Thyroid gland (tissue), 4 donors: ENCODE measurements around the gene DYNC1LI2. TPM values are rescaled to one million over a fixed set of nuclear protein-coding genes. Genes with fewer than 3 reads are reported as not detected.

Experiments
- DNase-seq, 2 donors: peaks; one replicate each; pipeline ENCODE4 v3.0.0-alpha.2; 2019
- H3K27ac ChIP-seq, 3 donors: fragments of 200-600 bp; sonication (generic); 1 replicate in 2 of 3; 2 replicates in 1 of 3; pipeline ENCODE4 v1.5.1; 2016 to 2019; ENCODE audit warnings: mild to moderate bottlenecking in 1 of 3, moderate library complexity in 1 of 3
- H3K27me3 ChIP-seq: fragments of 200-600 bp; sonication (generic); one replicate; pipeline ENCODE4 v1.5.1; 2019
- H3K36me3 ChIP-seq, 2 donors: fragments of 200-600 bp; sonication (generic); one replicate each; pipeline ENCODE4 v1.5.1; 2016 to 2019
- H3K4me1 ChIP-seq, 2 donors: fragments of 200-600 bp; sonication (generic); one replicate each; pipeline ENCODE4 v1.5.1; 2017 to 2019
- H3K4me3 ChIP-seq, 3 donors: fragments of 200-600 bp; sonication (generic); replicated peaks in 1 of 3; 1 replicate in 2 of 3; 2 replicates in 1 of 3; pipeline ENCODE4 v1.5.1; 2016; ENCODE audit warnings: mild to moderate bottlenecking in 1 of 3
- H3K9me3 ChIP-seq: fragments of 200-600 bp; sonication (generic); one replicate; pipeline ENCODE4 v1.5.1; 2017
- POLR2A ChIP-seq, 2 donors: fragments of 450-650 bp; IDR thresholded peaks; one replicate each; pipeline ENCODE4 v1.6.1; 2017; ENCODE audit warnings: antibody characterized with exemption in 2 of 2, mild to moderate bottlenecking in 2 of 2, moderate library complexity in 1 of 2
- WGBS, 2 donors: methylation state at CpG; one replicate each; pipeline ENCODE4 v1.1.5; 2017; 5-methylcytosine and 5-hydroxymethylcytosine counted together
- intact Hi-C: fragments of 100-400 bp; cut with DNase I; formaldehyde crosslinking; loops from one replicate; pipeline ENCODE4 v1.15.1; 2023
- total RNA-seq, 4 donors: library from RNA; depleted of rRNA; stranded (reverse); fragments of >200 nt; gene quantifications; one replicate each; pipeline ENCODE4 v1.2.3, GENCODE V29; 2016
- TF ChIP-seq, protein P1 (sequence below), 6 experiments: fragments of 200-600 bp in 3 of 6; fragments of 450-650 bp in 3 of 6; sonication (generic) in 3 of 6; IDR thresholded peaks; one replicate each; pipeline ENCODE4 v1.5.1; 2016 to 2019; ENCODE audit warnings: antibody characterized with exemption in 6 of 6, mild to moderate bottlenecking in 2 of 6, inconsistent platforms in 1 of 6, moderate library complexity in 1 of 6

The DYNC1LI2 gene
- total RNA-seq, 4 donors from 2014 or later, result 162 to 332 (median 195) TPM

DNA sequence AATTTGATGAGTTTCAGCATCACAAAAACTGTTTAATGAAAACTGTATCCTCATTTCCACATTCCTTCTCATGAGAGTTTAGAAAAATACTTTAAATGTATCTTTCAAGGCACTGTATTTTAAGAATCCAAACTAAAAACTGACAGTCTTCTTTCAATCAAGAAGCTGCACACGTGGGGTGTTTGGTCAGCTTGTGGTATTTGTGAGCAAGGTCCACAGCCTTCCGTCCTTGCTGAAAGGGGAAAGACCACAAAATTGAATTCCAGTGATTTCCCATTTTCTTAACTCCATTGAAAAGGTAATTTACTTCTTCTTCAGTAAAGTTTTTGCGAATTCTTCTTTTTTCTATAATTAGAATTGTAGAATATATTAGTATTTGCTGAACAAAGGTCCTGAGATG lies 3.4 kb upstream of the DYNC1LI2 start:
- intact Hi-C loops, result loop anchor here (5.0 kb wide), 1 partner anchor 103 kb away; no protein-coding TSS in a partner anchor
- no peaks in the 10 kb centered on the region for H3K36me3 ChIP-seq
- no peak overlapping the region for H3K27ac ChIP-seq
- WGBS, 2 donors, result 77 to 79% methylated on average over 3 of the region's 3 CpGs
- no peak for DNase-seq
- no peaks in the 10 kb centered on the region for H3K9me3 ChIP-seq
- H3K4me1 ChIP-seq, result peaks cover 14 to 21% of the 10 kb centered on the region in 2 donors
- H3K27me3 ChIP-seq, result no peaks in the 10 kb centered on the region
- no peak overlapping the region for H3K4me3 ChIP-seq
- TF ChIP-seq, protein P1, sequence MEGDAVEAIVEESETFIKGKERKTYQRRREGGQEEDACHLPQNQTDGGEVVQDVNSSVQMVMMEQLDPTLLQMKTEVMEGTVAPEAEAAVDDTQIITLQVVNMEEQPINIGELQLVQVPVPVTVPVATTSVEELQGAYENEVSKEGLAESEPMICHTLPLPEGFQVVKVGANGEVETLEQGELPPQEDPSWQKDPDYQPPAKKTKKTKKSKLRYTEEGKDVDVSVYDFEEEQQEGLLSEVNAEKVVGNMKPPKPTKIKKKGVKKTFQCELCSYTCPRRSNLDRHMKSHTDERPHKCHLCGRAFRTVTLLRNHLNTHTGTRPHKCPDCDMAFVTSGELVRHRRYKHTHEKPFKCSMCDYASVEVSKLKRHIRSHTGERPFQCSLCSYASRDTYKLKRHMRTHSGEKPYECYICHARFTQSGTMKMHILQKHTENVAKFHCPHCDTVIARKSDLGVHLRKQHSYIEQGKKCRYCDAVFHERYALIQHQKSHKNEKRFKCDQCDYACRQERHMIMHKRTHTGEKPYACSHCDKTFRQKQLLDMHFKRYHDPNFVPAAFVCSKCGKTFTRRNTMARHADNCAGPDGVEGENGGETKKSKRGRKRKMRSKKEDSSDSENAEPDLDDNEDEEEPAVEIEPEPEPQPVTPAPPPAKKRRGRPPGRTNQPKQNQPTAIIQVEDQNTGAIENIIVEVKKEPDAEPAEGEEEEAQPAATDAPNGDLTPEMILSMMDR (IDR thresholded peaks at IDR 0.05), result no peak

DNA sequence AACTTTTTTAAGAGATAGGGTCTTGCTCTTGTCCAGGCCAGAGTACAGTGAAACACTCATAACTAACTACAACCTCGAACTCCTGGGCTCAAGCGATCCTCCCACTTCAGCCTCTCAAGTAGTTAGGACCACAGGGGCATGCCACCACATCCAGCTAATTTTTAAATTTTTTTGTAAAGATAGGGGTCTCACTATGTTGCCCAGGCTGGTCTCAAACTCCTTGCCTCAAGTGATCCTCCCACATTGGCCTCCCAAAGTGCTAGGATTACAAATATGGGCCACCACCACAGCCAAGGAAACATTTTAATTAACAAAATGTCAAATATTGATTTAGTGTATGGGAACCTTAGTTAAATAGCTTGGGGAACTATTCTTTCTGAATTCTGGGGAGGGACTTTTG lies 2.8 kb upstream of the DYNC1LI2 start:
- TF ChIP-seq, protein P1 (IDR thresholded peaks at IDR 0.05), result no peak
- no peak for TF ChIP-seq POLR2A (IDR thresholded peaks at IDR 0.05)
- peaks cover 20 to 23% of the 10 kb centered on the region in 2 donors for H3K4me1 ChIP-seq
- 96 to 99% methylated on average over 2 of the region's 2 CpGs for WGBS, 2 donors

DNA sequence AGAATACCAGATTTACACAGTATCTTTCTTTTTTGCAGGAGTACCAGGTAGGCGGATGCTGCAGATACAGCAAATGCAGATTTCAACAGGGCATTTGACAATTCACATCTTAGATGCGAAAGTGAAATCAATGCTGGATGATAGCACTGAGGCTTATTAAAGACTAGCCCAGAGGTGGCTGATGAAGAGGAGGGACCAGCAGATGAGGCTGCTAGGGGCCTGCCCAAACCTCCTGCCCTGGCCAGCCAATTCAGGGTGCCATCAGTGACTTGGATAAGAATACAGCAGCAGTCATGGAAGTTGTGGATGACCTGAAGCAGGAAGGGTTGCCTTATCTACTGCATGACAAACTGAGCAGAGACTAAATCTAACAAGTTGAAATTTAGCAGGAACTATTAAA lies 1.5 kb upstream of the DYNC1LI2 start:
- TF ChIP-seq POLR2A (IDR thresholded peaks at IDR 0.05), result no peak
- TF ChIP-seq, protein P1 (IDR thresholded peaks at IDR 0.05), result no peak
- WGBS, 2 donors, result 100% methylated on average over 2 of the region's 2 CpGs
- H3K9me3 ChIP-seq, result no peaks in the 10 kb centered on the region
- DNase-seq, result no peak
- peaks cover 21 to 23% of the 10 kb centered on the region in 2 donors for H3K4me1 ChIP-seq
- H3K36me3 ChIP-seq, result peaks cover 3 to 9% of the 10 kb centered on the region in 2 donors
- no peaks in the 10 kb centered on the region for H3K27me3 ChIP-seq
- intact Hi-C loops, result loop anchor here (5.0 kb wide), 1 partner anchor 101 kb away; no protein-coding TSS in a partner anchor
- no peak overlapping the region for H3K4me3 ChIP-seq
- peak overlapping the region in 1 of 3 donors; percentile 84 for H3K27ac ChIP-seq

More for the DNA sequence above, 2.8 kb upstream of the DYNC1LI2 start:
- Histone ChIP-seq H3K4me3 (no peak overlapping the region), H3K9me3 (no peaks in the 10 kb centered on the region), H3K27ac (no peak overlapping the region), H3K27me3 (no peaks in the 10 kb centered on the region), H3K36me3 (no peaks in the 10 kb centered on the region)
- intact Hi-C loops, result loop anchor here (5.0 kb wide), 1 partner anchor 102 kb away; no protein-coding TSS in a partner anchor
- DNase-seq, result no peak

DNA sequence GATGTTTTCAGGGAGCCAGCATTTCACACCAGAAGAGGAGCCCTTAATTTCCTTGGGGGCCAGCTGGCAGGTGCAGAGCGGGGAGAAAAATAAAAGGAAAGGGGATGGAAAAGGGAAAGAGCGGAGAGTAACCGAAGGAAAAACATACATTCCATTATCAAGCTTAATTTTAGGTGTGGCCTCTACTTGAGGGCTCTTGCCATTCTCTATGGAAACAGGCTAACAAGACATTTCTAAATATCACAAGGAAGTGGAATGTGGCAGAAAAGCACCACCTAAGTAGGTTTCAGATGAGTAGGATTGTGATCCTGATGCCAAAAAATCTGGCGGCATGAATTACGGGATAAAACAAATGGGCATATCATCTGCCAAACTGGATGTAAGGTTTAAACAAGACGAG lies 970 bp upstream of the DYNC1LI2 start:
- intact Hi-C loops, result loop anchor here (5.0 kb wide), 1 partner anchor 100 kb away; no protein-coding TSS in a partner anchor
- DNase-seq, result peak; percentile 28 to 39
- 24 to 41% methylated on average over 6 of the region's 6 CpGs for WGBS, 2 donors
- no peak for TF ChIP-seq POLR2A (IDR thresholded peaks at IDR 0.05)
- TF ChIP-seq, protein P1 (IDR thresholded peaks at IDR 0.05), result no peak
- no peaks in the 10 kb centered on the region for H3K9me3 ChIP-seq
- no peaks in the 10 kb centered on the region for H3K27me3 ChIP-seq
- peak overlapping the region in 1 of 3 donors; percentile 82 for H3K4me3 ChIP-seq
- H3K27ac ChIP-seq, result peak overlapping the region; percentile 57 to 92 (median 84)
- peaks cover 8 to 9% of the 10 kb centered on the region in 2 donors for H3K36me3 ChIP-seq
- peaks cover 21 to 23% of the 10 kb centered on the region in 2 donors for H3K4me1 ChIP-seq

DNA sequence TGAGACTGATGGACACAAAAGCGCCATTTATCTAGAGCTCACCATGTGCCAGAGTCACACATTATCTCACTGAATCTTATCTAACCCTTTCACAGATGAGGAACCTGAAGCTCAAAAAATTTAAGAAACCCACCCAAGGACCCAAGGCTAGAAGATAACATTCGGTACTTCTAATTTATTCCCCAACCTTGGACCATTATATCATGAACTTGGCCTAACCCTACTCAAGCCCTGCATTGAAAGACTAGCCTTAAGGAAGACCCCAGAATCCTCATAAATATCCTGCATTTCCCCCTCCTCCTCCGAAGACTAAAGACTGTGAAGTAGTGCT lies 548 bp upstream of the DYNC1LI2 start:
- no peak for DNase-seq
- Histone ChIP-seq H3K9me3 (no peaks in the 10 kb centered on the region), H3K27ac (peak overlapping the region; percentile 57 to 92 (median 84)), H3K27me3 (no peaks in the 10 kb centered on the region), H3K36me3 (peaks cover 8 to 9% of the 10 kb centered on the region in 2 donors), H3K4me1 (peaks cover 21 to 23% of the 10 kb centered on the region in 2 donors), H3K4me3 (peak overlapping the region in 1 of 3 donors; percentile 82)
- no peak for TF ChIP-seq POLR2A (IDR thresholded peaks at IDR 0.05)
- TF ChIP-seq, protein P1 (IDR thresholded peaks at IDR 0.05), result peak in 1 of 6 experiments; percentile 27
- WGBS, 2 donors, result 31 to 35% methylated on average over 3 of the region's 3 CpGs
- intact Hi-C loops, result loop anchor here (5.0 kb wide), 1 partner anchor 100 kb away; no protein-coding TSS in a partner anchor
